GM18526 (cell line): ENCODE measurements around the gene E2F7.

Experiments
- POLR2A ChIP-seq: IDR thresholded peaks from 3 replicates; pipeline ENCODE4 v1.6.1; 2011; ENCODE audit not compliant: insufficient read length; ENCODE audit errors: extremely low read depth

Gene E2F7

DNA sequence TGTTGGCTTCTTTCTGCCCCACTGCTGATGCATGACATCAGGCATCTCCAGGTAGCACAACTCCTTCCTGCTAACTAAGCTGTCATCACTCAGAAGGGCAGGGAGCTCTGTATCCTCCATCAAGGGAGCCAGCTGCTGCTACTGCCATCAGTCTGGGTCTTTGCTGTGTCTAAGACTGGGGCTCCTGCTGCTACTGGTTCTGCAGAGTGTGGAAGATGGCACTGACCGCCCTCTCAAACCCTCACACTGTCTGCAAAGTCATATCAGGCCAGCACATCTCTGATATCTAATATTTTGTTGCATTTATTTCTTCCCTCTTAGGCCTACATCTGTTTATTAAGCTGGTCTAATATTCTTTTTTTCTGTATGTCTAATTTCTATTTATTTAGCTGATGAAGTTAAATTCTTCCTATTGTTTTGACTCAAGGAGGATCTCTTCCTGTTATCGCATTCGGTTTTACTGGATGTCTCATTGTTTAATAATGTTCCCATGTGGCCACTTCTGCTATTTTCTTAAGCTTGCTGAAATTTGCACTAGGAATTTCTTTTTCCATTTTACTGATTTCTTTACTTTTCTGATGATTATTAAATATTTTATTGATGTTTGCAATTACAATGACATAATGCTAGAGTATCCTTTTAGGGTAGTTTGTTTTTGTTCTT lies 7.6 kb upstream of the E2F7 start:
- no peak for TF ChIP-seq POLR2A

GRCh38 chr12:77070800-77071449 lies 5.6 kb upstream of the E2F7 start:
- TF ChIP-seq POLR2A: no peak

- TF ChIP-seq POLR2A: no peak
Observed at GRCh38 chr12:77070382-77070781, 5.0 kb upstream of the E2F7 start.

DNA sequence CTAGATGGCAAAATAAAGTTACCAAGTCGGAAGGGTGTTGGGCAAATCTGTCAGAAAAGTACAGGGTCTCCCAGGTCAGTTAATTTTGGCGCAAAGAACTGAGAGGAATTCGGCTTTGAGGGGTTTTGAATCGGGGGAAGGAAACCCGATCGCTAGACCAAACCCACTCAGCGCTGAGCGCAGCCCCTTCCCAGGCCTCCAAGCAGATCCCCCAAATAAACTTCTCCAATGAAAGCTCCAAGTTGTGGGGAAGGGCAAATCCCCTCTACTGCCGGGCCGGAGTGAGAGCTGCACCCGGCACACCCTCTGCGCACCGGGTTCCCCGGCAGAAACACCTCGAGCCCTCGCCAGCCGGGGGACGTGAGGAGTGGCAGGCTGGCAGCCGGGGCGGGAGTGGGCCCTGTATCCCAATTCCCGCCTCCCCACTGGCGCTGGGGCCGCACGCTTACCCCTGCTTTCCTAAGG lies 441 bp downstream of the E2F7 start:
- no peak for TF ChIP-seq POLR2A

DNA sequence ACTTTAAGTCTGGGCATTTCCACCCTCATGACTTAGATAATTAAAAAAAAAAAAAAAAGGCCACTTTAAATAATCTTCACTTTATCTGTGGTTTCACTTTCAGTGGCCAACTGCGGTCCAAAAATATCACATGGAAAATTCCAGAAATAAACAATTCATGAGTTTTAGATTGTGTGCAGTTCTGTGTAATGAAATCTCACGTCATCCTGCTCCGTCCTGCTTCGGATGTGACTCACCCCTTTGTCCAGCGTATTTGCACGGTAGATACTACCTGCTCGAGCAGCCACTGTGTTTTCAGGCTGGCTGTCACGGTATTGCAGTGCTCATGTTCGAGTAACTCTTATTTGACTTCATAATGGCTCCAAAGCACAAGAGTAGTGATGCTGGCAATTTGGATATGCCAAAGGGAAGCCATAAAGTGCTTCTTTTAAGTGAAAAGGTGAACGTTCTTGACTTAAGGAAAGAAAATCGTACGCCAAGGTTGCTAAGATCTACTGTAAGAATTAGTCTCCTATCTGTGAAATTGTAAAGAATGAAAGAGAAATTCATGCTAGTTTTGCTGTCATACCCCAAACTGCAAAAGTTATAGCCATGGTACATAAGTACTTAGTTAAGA lies 2.4 kb downstream of the E2F7 start:
- no peak for TF ChIP-seq POLR2A

- TF ChIP-seq POLR2A: no peak
Observed at GRCh38 chr12:77062396-77062795, 3.0 kb downstream of the E2F7 start.

- no peak for TF ChIP-seq POLR2A
Observed at GRCh38 chr12:77060883-77061240, 4.5 kb downstream of the E2F7 start.

DNA sequence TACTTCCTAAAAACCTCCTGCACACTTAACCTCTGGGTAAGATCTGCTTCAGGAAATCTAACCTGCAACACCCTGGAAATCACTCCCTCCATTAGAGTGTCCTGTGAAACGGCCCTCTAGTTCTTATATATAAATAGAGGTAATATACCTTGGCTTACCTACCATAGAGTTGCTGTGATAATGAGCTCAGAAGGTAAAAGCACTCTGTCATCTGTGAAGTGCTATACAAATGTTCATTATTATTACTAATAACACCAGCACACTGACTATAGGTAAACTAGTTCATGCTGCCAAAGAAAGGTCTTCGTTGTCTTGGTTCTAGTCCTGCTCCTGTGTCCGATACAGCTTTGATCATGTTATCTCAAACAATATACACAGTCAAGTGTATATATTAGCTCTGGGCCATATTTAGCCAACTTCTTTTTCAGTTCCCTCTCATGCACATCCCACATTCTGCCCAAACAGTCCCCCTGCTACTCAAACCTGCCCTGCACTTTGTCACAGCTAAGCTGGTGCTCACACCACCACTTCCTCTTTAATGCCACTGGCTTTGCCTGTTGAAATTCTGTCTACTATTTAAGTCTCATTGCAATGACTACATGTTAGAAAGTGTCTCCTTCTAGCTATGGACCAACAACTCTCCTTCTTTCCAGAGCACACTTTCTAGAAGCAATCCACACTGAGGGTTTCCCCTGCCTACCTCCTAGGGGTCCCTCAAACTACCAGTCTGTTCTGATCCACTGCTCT lies 5.1 kb downstream of the E2F7 start:
- TF ChIP-seq POLR2A: no peak

DNA sequence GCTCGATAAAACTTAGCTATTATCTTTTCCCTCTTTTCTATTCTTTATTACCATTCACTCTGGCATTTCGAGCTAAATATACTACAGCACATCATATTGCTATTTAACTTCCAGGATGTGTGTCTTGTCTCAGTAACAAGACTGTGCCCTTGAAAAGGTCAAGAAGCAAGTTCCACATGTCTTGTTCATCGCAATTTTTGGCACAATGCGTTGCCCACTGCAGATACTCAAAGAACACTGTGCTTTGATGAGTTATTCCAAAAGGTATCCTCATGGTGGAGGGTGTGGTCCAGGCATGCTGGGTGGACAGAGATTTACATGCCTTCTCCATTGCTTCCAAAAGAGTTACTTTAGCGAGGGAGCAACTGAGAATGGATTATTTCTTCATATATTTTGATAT lies 6.6 kb downstream of the E2F7 start:
- TF ChIP-seq POLR2A: no peak

GRCh38 chr12:77054851-77055250 lies 10.5 kb downstream of the E2F7 start:
- TF ChIP-seq POLR2A: no peak

- TF ChIP-seq POLR2A: no peak
Observed at GRCh38 chr12:77053259-77053658, 12.1 kb downstream of the E2F7 start.

GRCh38 chr12:77049767-77050353 lies 15.5 kb downstream of the E2F7 start:
- no peak for TF ChIP-seq POLR2A

DNA sequence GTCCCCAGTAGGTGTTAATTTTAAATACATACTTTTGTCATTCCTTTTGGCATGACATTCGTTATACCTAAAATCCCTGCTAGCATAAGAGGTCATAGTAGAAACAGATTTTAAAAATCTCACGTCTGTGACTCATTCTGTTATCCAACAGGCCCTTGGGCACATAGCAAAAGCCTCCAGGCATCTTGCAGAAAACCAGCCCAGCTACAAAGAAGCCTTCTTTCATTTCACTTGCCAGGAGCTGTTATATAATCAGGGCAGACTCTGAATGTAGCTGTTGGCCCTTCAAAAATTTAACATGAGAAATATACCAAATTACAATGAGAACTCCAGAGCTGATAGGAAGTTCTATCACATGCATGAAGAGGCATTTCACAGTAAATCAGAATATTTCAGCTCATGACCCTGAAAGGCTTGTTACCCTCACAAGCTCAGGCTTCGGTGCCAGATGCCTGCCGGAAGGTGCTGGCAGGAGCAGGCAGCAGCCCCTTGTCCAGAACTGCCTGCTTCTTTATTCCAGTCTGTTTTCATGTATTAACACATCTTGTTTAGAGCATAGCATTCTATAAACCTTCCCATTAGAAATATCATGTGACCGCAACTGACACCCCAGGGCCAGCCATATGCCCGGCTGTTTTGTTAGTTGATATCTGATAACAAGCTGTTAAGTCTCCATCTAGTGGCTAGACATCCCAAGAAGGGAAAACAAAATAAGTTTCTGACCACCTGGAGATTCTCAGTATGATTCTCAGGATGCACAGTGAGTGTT lies 17.8 kb downstream of the E2F7 start:
- no peak for TF ChIP-seq POLR2A

GRCh38 chr12:77046468-77046867 lies 18.9 kb downstream of the E2F7 start:
- TF ChIP-seq POLR2A: no peak

- no peak for TF ChIP-seq POLR2A
Observed at GRCh38 chr12:77045183-77045582, 20.2 kb downstream of the E2F7 start.
